OCI-LY3 (cell line): ENCODE results near the gene OR52K2.

Experiments
- H2AFZ ChIP-seq: fragments of 200-600, 300-600 bp; shearing (Covaris generic); 2 replicates; pipeline ENCODE4 v1.6.0; 2014; ENCODE audit warnings: antibody characterized with exemption, low read depth, low read length
- H3K27ac ChIP-seq: fragments of 200-600, 300-600 bp; sonication (generic); 2 replicates; pipeline ENCODE4 v1.5.1; 2014; ENCODE audit warnings: mild to moderate bottlenecking, low read length, moderate library complexity, mixed read lengths
- H3K27me3 ChIP-seq: fragments of 200-600, 300-600 bp; sonication (generic); 2 replicates; pipeline ENCODE4 v1.6.1; 2014; ENCODE audit warnings: low read depth, low read length, mixed read lengths
- H3K36me3 ChIP-seq: fragments of 200-600, 300-600 bp; sonication (generic); replicated peaks from 2 replicates; pipeline ENCODE3; 2014; ENCODE audit warnings: low read depth, low read length, mixed read lengths
- H3K4me1 ChIP-seq: fragments of 300-600, 200-600 bp; sonication (generic); 2 replicates; pipeline ENCODE4 v1.6.1; 2014; ENCODE audit warnings: low read length, mixed read lengths
- H3K4me2 ChIP-seq: fragments of 200-600, 300-600 bp; sonication (generic); 2 replicates; pipeline ENCODE4 v1.6.1; 2014; ENCODE audit warnings: low read length, mixed read lengths
- H3K4me3 ChIP-seq: fragments of 300-600, 200-600 bp; sonication (generic); 2 replicates; pipeline ENCODE4 v1.5.1; 2014; ENCODE audit warnings: antibody characterized with exemption, mild to moderate bottlenecking, low read length, moderate library complexity
- H3K79me2 ChIP-seq: fragments of 300-600, 200-600 bp; shearing (Covaris generic); 2 replicates; pipeline ENCODE4 v1.6.1; 2014; ENCODE audit warnings: mild to moderate bottlenecking, low read length, mixed read lengths
- H3K9ac ChIP-seq: fragments of 300-600, 200-600 bp; shearing (Covaris generic); 2 replicates; pipeline ENCODE4 v1.6.0; 2014; ENCODE audit warnings: mild to moderate bottlenecking, low read length, moderate library complexity
- H3K9me3 ChIP-seq: fragments of 200-600, 300-600 bp; shearing (Covaris generic); 2 replicates; pipeline ENCODE4 v1.6.1; 2014; ENCODE audit warnings: low read length, mixed read lengths; ENCODE audit not compliant: insufficient read depth
- H4K20me1 ChIP-seq: fragments of 200-600, 300-600 bp; sonication (generic); 2 replicates; pipeline ENCODE4 v1.6.1; 2016; ENCODE audit warnings: low read length, mixed read lengths; ENCODE audit not compliant: insufficient read depth
- CTCF ChIP-seq: fragments of 200-600, 300-600 bp; sonication (generic); IDR thresholded peaks from 2 replicates; pipeline ENCODE4 v1.5.1; 2014; ENCODE audit warnings: antibody characterized with exemption, low read length, low read depth
- EZH2phosphoT487 ChIP-seq: fragments of 200-600 bp; shearing (Covaris generic); IDR thresholded peaks from 2 replicates; pipeline ENCODE4 v1.6.1; 2018; ENCODE audit warnings: antibody characterized with exemption, mixed run types, low read depth

Gene OR52K2

GRCh38 chr11:4479644-4480043 is 30.5 kb downstream of the OR52K2 start:
- Histone ChIP-seq H3K9ac (no peak overlapping the region), H3K27me3 (no peaks in the 10 kb centered on the region), H3K4me1 (no peaks in the 10 kb centered on the region), H3K79me2 (no peaks in the 10 kb centered on the region), H3K27ac (no peak overlapping the region), H2AFZ (no peak overlapping the region), H3K4me3 (no peak overlapping the region), H3K9me3 (no peaks in the 10 kb centered on the region), H3K36me3 (no peaks in the 10 kb centered on the region), H4K20me1 (no peaks in the 10 kb centered on the region), H3K4me2 (no peak overlapping the region)
- TF ChIP-seq CTCF: no peak
- no peak for TF ChIP-seq EZH2phosphoT487

GRCh38 chr11:4480577-4481239 is 31.6 kb downstream of the OR52K2 start:
- H4K20me1 ChIP-seq: no peaks in the 10 kb centered on the region
- H3K79me2 ChIP-seq: no peaks in the 10 kb centered on the region
- H3K4me3 ChIP-seq: no peak overlapping the region
- H3K27me3 ChIP-seq: no peaks in the 10 kb centered on the region
- H3K9me3 ChIP-seq: no peaks in the 10 kb centered on the region
- H3K27ac ChIP-seq: no peak overlapping the region
- H3K36me3 ChIP-seq: no peaks in the 10 kb centered on the region
- H3K4me2 ChIP-seq: no peak overlapping the region
- TF ChIP-seq CTCF (no peak), EZH2phosphoT487 (no peak)
- H3K9ac ChIP-seq: no peak overlapping the region
- no peak overlapping the region for H2AFZ ChIP-seq
- no peaks in the 10 kb centered on the region for H3K4me1 ChIP-seq

GRCh38 chr11:4481240-4481582 is 32.1 kb downstream of the OR52K2 start:
- no peak overlapping the region for H2AFZ ChIP-seq
- H3K4me2 ChIP-seq: no peak overlapping the region
- H3K27ac ChIP-seq: no peak overlapping the region
- no peaks in the 10 kb centered on the region for H3K9me3 ChIP-seq
- no peaks in the 10 kb centered on the region for H3K79me2 ChIP-seq
- H3K27me3 ChIP-seq: no peaks in the 10 kb centered on the region
- TF ChIP-seq EZH2phosphoT487 (no peak), CTCF (no peak)
- no peak overlapping the region for H3K4me3 ChIP-seq
- no peak overlapping the region for H3K9ac ChIP-seq
- H3K4me1 ChIP-seq: no peaks in the 10 kb centered on the region
- H3K36me3 ChIP-seq: no peaks in the 10 kb centered on the region
- no peaks in the 10 kb centered on the region for H4K20me1 ChIP-seq

- Histone ChIP-seq H3K27ac (no peak within 1 kb of the TSS), H3K9ac (no peak within 1 kb of the TSS), H3K36me3 (no peaks in the 10 kb centered on the region), H3K4me3 (no peak within 1 kb of the TSS), H3K4me2 (no peak within 1 kb of the TSS), H4K20me1 (no peaks in the 10 kb centered on the region), H3K27me3 (no peaks in the 10 kb centered on the region), H3K79me2 (no peaks in the 10 kb centered on the region), H3K9me3 (no peaks in the 10 kb centered on the region), H2AFZ (no peak within 1 kb of the TSS), H3K4me1 (peaks cover 2% of the 10 kb centered on the region; the same call in 1 of the 2 replicates)
- TF ChIP-seq EZH2phosphoT487: no peak
Observed at GRCh38 chr11:4482445-4482844, 33.4 kb downstream of the OR52K2 start, which contains the start of gene OR52K1. Gene OR52K1 (plus strand): TSS chr11:4482646. CDS start chr11:4488901, 6,255 bp downstream.
